HPDE6-E6E7 (cell line): ENCODE measurements around the gene TBCK.

Source experiments
- DNase-seq: peaks from one replicate; pipeline ENCODE4 v3.0.0; 2011; ENCODE audit warnings: missing footprints; ENCODE audit errors: extremely low spot score

TBCK gene

DNA sequence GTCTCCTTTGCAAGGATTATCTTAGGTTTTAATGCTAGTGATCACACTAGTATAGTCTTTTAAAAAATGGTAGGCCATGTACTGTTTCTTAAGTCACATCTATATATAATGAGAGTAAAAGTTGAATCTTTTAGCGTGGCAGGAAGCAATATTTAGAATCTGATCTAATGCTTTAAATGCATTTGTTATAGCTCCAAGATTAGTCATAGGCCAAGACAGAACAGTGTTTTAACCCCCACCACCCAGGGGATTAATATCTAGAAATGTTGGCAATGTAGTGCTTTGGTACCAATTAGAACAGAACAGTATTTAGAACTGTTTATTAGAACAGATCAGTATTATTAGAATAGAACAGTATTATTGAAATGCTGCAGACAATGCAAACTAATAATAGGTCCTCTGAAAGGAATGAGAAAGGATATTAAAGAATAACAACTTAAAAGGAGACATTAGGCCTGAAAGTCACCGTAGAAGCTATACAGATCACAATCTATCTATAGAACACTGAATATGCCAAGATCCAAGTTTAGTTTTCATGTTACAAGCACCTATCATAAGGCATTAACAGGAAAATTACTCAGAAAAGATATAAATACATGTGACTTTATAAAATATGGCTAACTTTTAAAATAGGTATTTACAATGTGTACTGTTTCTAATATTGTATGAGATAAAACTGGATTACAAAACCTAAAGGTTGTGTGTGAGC is 274.6 kb downstream of the TBCK start:
- DNase-seq: no peak

DNA sequence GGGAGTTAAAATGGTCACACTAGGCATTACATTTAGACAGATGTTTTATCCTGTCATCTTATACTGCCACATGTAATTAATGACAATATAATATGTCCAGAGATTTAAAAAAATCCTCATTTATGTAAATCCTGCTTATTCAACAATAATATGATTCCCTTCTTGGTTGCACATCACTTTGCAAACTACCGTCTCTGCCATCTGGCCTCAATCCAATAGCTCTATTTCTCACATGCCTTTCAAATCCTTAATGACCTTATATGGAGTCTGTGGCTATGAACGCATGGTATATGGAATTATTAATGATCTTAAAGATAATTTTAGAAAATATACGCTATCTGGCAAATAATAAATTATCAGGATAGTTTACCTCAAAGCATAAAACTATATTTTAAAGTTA is 276.2 kb downstream of the TBCK start:
- DNase-seq: no peak

DNA sequence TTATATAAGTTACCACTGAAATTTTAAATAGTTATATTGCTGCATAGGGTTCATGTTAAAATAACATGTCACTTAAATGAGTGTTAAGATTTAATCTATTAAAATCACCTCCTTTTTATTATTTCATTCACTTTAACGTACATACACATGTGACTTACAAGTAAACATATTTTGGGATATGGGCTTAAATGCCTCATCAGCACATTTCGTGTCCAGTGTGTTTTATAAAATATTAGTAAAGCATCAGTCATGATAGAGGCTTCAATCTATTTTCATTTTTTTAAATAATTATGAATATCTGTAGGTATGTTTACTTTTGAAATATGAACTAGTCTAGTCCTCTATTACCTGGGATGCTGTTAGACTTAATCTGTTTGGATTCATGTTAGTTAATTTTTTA is 277.1 kb downstream of the TBCK start:
- DNase-seq: no peak

- DNase-seq: no peak
These were observed 278.0 kb downstream of the TBCK start for GRCh38 chr4:106038012-106038411.

- DNase-seq: no peak
These were observed 279.2 kb downstream of the TBCK start for GRCh38 chr4:106036848-106037247.

- no peak for DNase-seq
These were observed 279.7 kb downstream of the TBCK start for GRCh38 chr4:106036334-106036733.

DNA sequence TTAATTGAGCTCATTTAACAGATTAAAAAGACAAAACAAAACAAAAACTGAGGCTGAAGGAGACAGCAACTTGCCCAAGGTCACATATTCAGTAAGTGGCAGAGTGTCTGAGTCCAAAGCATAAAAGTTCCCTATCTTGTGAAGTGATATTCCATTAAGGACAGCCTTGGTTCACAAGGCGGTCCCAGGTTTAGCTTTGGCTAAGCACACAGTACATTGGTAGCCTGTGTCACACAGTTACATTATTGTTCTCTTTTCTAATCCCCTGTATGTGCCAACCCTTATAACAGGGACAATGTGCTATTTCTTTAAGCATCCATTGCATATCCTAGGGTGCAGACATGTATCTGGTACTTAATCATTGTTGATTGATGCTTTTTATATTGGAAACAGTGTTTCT is 280.8 kb downstream of the TBCK start:
- no peak for DNase-seq

- DNase-seq: no peak
These were observed 281.3 kb downstream of the TBCK start for GRCh38 chr4:106034751-106035150.

GRCh38 chr4:106034220-106034619 is 281.8 kb downstream of the TBCK start:
- no peak for DNase-seq

GRCh38 chr4:106033469-106033868 is 282.5 kb downstream of the TBCK start:
- DNase-seq: no peak

DNA sequence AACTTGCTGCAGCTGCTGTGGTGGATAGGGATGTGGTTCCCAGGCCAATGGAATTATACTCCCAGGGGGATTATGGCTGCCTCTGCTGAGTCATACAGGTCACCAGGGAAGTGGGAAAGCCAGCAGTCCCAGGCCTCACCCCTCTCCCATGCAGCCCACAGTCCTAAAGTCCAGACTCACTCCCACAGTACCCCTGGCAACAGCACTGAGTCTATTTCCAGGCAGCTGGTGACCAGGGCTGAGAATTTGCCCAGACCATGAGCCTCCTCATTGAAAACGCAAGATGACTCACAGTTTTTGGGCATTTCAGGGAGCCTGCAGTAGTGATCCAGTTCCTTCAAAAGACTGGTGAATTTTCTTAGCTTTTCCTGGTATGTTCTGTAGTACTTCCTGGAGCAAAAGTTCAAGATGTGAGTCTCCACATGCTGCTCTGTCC is 283.1 kb downstream of the TBCK start:
- no peak for DNase-seq

GRCh38 chr4:106022454-106022853 is 293.6 kb downstream of the TBCK start:
- DNase-seq: no peak

GRCh38 chr4:106021737-106022410 is 294.1 kb downstream of the TBCK start:
- no peak for DNase-seq

GRCh38 chr4:106019771-106020170 is 296.2 kb downstream of the TBCK start:
- no peak for DNase-seq

DNA sequence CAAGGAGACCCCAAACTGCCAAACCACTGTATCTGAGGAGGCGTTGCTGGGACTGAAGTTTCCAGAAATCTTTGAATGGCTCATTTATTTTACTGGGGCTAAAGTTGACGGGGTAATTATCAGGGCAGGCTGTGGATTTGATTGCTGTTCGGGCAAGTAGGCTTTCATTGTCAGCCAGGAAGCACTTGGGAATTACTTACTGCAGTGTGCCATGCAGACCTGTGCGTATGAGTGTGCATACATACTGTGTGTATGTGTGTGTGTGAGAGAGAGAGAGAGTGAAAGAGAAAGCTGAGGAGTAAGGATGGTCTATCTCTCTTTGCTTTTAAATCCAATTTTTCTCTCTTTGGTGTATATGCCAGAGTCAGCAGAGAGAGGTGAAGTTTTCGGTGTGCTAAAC is 298.0 kb downstream of the TBCK start:
- no peak for DNase-seq

DNA sequence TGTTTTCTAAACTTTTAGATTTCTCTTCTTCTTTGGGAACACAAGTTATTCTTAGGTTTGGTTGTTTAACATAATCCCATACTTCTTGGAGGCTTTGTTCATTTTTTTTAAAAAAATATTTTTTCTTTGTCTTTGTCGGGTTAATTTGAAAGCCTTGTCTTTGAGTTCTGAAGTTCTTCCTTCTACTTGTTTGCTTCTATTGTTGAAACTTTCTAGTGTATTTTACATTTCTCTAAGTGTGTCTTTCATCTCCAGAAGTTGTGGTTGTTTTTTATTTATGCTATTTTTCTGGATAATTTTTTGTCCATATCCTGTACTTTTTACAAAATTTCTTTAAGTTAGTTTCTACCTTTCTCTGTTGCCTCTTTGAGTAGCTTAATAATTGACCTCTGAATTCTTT is 304.6 kb downstream of the TBCK start:
- DNase-seq: no peak

DNA sequence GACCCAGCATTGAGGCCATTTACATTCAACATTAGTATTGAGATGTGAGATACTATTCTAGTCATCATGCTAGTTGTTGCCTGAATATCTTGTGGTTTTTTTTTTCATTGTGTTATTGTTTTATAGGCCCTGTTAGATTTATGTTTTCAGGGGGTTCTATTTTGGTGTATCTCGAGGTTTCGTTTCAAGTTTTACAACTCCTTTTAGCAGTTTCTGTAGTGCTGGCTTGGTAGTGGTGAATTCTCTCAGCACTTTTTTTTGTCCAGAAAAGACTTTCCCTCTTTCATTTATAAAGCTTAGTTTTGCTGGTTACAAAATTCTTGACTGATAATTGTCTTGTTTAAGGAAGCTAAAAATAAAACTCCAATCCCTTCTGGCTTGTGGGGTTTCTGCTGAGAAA is 305.2 kb downstream of the TBCK start:
- no peak for DNase-seq

DNA sequence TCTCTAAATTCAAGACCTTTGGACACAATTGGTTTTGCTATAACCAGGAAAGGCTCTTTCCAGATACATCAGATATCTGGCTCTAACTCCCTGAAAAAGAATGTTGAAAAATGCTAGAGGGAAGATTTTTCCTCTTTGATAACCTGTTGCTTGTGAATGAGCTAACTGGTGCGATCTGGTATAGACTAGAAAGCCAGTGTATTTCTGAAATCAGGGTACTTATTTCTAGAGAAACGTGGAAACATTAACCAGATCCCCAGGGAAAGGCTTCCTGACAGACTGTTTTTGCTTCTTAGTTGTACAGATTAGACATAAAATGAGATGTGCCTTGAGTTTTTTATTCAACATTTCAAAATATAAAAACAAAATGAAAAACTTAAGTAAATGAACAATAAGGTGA is 313.0 kb downstream of the TBCK start:
- DNase-seq: no peak

GRCh38 chr4:105998171-105999063 is 317.6 kb downstream of the TBCK start:
- no peak for DNase-seq

DNA sequence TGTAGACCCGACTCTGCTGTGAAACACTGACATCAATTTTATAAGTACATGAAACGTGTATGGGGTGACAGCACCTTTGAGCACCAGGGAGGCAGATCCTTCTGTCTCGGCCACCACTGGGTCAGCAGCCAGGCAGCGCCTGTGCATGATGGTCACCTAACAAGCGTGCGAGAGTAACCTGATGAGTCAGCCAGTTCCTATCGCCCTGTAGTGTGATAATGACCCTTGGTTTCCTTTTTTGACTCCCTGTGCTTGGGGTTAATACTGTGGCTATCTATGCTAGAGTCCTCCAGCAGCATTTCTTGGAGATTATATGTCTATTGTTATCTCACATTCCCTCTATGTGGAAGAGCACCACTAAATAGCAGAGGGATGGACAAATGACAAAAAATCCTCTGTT is 319.2 kb downstream of the TBCK start:
- DNase-seq: no peak

- DNase-seq: no peak
These were observed 321.0 kb downstream of the TBCK start for GRCh38 chr4:105994841-105995501.

DNA sequence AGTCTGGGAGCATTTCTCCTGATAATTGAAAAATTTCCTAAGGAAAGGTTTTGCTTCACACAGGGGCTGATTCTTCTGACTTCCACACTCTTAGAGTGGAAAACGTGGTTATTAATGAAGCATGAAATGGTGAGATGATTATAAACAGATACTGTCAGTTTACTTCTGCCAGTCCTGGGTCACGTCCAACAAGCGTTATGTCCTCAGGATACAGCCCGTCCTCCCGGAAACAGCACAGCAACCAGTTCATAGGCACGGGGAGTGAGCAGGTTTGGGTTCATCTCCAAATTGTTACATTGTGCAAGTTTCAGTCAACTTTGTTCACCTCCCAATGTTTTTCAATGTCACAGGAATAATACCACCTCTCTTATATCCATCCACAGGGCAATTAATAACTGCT is 321.9 kb downstream of the TBCK start:
- no peak for DNase-seq
